NB4 (cell line): ENCODE data around the gene SSBP4.

Source experiments
- DNase-seq: peaks from one replicate; pipeline ENCODE4 v3.0.0; 2010; ENCODE audit warnings: low read depth
- H3K4me3 ChIP-seq: one replicate; pipeline ENCODE4 v1.5.1; 2011; ENCODE audit warnings: mild to moderate bottlenecking, low read depth, low read length, moderate library complexity
- MYC ChIP-seq: IDR thresholded peaks from 2 replicates; pipeline ENCODE4 v1.6.1; 2011; ENCODE audit warnings: low read depth, low read length
- POLR2A ChIP-seq: IDR thresholded peaks from 2 replicates; pipeline ENCODE4 v1.6.1; 2011; ENCODE audit warnings: mild to moderate bottlenecking; ENCODE audit not compliant: insufficient read length; ENCODE audit errors: extremely low read depth
- TF ChIP-seq, protein P1 (sequence below): IDR thresholded peaks from one replicate; pipeline ENCODE4 v1.5.1; 2012; ENCODE audit warnings: low read depth, low read length
- TF ChIP-seq, protein P2 (sequence below): IDR thresholded peaks from 2 replicates; pipeline ENCODE4 v1.6.1; 2011; ENCODE audit warnings: low read depth, low read length

SSBP4 gene

DNA sequence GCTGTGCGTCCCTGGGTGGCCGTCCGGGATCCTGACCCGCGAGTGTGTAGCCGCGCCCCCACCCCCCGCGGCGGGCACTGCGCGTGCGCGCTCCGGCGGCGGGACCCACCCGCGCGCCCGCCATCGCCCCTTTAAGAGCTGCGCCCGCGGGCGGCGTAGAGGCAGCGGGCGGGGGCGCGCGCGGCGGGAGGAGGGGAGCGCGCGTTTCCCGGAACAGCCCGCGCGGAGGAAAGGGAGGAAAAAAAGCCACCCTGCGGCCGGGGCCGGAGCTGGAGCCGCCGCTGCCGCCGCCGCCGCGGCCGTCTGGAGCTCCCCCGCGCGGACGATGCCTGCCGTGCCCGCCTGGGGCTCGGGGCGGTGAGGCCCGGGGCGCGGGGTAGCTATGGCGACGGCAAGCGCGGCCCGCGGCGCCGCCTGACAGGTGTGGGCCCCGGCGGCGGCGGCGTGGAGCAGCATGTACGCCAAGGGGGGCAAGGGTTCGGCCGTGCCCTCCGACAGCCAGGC is at the start of gene SSBP4:
TSS of gene SSBP4 (plus strand) at position 204 of the 504 bp plus-strand sequence. CDS start at position 455, 251 bp downstream.
- peak; percentile 84 for DNase-seq
- TF ChIP-seq MYC (no peak; the same call in 1 of the 2 replicates), POLR2A (no peak)
- TF ChIP-seq, protein P1, sequence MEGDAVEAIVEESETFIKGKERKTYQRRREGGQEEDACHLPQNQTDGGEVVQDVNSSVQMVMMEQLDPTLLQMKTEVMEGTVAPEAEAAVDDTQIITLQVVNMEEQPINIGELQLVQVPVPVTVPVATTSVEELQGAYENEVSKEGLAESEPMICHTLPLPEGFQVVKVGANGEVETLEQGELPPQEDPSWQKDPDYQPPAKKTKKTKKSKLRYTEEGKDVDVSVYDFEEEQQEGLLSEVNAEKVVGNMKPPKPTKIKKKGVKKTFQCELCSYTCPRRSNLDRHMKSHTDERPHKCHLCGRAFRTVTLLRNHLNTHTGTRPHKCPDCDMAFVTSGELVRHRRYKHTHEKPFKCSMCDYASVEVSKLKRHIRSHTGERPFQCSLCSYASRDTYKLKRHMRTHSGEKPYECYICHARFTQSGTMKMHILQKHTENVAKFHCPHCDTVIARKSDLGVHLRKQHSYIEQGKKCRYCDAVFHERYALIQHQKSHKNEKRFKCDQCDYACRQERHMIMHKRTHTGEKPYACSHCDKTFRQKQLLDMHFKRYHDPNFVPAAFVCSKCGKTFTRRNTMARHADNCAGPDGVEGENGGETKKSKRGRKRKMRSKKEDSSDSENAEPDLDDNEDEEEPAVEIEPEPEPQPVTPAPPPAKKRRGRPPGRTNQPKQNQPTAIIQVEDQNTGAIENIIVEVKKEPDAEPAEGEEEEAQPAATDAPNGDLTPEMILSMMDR = no peak
- TF ChIP-seq, protein P2, sequence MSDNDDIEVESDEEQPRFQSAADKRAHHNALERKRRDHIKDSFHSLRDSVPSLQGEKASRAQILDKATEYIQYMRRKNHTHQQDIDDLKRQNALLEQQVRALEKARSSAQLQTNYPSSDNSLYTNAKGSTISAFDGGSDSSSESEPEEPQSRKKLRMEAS = no peak; the same call in 1 of the 2 replicates
- peak within 1 kb of the TSS; percentile 44 for H3K4me3 ChIP-seq

DNA sequence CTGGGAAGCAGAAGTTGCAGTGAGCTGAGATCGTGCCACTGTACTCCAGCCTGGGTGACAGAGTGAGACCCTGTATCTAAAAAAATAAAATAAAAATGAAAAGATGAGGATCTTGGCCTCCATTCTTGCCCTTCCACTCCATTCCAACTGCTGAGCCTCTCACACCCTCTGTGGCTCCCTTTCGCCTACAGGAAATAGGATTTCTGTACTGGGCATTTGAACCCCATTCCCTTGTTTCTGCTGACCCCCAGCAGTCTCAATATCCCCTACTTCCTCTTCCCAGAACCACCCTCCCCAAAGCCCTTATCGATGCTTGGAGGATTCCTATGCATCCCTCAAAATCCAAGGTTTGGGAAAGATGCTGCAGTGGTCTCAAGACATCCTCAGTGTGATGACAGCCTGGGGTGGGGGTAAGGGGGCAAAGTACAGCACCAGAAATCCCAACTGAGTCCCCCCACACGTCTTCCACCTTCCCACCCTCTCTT is 45.7 kb upstream of the SSBP4 start:
- TF ChIP-seq MYC (no peak), POLR2A (no peak)
- TF ChIP-seq, protein P2 = no peak
- TF ChIP-seq, protein P1 = no peak
- H3K4me3 ChIP-seq = no peak overlapping the region
- no peak for DNase-seq

DNA sequence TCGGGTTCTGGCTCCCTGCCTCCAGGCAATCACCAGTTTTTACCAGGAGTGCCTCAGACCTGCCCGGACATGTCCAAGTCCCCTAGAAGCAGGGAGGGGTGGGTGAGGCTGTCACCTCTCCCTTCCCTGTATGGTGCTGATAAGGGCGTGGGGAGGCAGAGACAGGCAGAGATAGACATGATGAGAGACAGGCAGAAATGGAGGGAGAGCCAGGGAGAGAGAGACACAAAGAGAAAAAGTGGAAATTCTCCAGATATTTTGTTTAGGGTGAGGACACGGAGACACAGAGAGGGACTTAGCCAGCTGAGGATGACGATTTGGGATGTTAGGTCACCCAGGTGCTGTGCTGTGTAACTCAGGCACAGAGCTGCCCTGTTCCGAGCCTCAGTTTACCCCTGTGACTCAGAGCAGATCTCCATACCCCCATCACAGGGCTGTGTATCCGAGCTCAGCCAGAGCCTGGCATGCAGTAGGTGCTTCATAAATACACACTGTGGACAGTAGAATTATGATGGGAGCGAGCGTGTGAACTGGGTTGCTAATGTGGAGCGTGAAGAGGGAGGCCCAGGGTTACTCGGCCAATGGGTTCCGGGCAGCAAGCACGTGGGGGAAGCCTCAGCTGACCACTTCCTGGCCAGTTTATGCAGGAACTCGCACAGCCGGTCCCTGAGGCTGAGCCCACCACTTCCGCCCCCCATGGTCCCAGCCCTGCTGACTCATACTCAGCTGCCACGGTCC is 45.1 kb upstream of the SSBP4 start:
- DNase-seq = peak; percentile 97
- TF ChIP-seq MYC (peak; percentile 91), POLR2A (no peak)
- TF ChIP-seq, protein P1 = no peak
- TF ChIP-seq, protein P2 = peak; percentile 97
- H3K4me3 ChIP-seq = no peak overlapping the region

DNA sequence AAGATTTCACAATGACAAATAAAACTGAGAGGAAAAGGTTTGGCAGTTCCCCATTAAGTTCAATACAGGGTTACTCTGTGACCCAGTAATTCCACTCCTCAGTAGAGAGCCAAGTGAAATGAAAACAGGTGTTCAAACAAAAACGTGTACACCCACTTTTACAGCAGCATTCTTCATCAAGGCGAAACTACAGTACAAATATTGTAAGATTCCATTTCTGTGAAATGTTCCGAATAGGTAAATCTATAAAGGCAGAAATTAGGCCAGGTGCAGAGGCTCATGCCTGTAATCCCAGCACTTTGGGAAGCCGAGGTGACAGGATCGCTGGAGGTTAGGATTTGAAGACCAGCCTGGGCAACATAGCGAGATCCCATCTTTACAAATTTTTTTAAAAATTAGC is 42.2 kb upstream of the SSBP4 start:
- no peak overlapping the region for H3K4me3 ChIP-seq
- no peak for DNase-seq
- TF ChIP-seq MYC (no peak), POLR2A (no peak)
- TF ChIP-seq, protein P1 = no peak
- TF ChIP-seq, protein P2 = no peak

DNA sequence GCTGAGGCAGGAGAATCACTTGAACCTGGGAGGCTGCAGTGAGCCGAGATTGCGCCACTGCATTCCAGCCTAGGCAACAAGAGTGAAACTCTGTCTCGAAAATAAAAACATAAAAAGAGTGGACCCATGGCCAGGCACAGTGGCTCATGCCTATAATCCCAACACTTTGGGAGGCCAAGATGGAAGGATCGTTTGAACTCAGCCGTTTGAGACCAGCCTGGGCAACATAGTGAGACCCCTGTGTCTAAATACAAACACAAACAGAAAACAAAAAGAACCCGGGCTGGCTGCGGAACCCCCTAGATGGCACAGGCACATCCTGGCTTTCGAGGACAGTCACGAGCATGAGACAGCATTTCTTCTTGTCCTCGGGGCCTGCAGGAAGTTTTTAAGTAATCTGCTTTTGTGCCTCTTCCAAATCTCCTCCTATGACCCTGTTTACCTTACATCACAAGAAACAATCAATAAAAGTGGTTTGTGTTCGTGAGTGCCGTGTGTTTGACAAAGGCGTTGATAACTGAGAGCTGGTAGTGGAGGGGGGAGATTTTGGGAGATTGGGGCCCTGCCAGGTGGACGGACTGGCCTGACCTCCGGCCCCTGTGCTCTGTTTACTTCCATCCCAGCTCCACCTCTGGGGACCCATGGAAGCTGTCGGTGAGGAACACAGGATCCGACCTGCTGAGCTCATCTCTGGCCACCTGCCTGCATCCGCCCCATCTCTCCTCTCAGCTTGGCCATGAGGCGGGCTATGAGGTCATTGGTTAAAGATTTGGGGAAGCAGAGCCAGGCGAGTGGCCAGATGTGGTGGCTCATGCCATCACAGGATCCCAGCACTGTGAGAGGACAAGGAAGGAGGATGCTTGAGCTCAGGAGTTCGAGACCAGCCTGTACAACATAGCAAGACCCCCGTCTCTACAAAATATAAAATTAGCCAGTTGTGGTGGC is 39.1 kb upstream of the SSBP4 start:
- H3K4me3 ChIP-seq = no peak overlapping the region
- DNase-seq = no peak
- TF ChIP-seq POLR2A (no peak), MYC (no peak)
- TF ChIP-seq, protein P2 = no peak
- TF ChIP-seq, protein P1 = no peak
